Measurements from ENCODE around the gene PRKCI. TPM values are rescaled to one million over a fixed set of nuclear protein-coding genes. Genes with fewer than 3 reads are reported as not detected.

Gene PRKCI
- total RNA-seq, 4 donors from 2014 or later = 35.7 to 90.9 (median 39.8) TPM

DNA sequence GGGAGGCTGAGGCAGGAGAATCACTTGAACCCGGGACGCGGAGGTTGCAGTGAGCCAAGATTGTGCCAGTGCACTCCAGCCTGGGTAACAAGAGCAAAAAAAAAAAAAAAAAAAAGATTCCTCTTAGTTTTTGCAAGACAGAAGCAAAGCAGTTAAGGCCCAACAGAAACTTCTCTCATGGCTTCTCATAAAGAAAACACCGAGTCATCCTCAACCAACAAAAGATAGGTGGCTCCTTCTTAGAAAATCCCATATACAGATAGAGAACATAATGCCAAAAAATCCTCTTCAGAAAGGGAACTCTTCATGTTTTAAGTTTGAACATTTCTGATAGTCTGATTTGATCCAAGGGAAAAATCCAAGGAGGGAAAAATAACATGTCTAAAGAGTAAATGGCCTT lies 122.7 kb downstream of the PRKCI start:
- no peak overlapping the region for H3K4me3 ChIP-seq
- no peak overlapping the region for H3K27ac ChIP-seq (replicated peaks in 1 of 4)
- no peaks in the 10 kb centered on the region for H3K27me3 ChIP-seq
- no peak for DNase-seq (ENCODE audit: extremely low spot score)
- no peaks in the 10 kb centered on the region for H3K9me3 ChIP-seq
- intact Hi-C loops (cut with DNase I) = no loop called here
- no peaks in the 10 kb centered on the region for H3K4me1 ChIP-seq
- 94% methylated on average over 4 of the region's 4 CpGs for WGBS
- TF ChIP-seq POLR2A (IDR thresholded peaks at IDR 0.05; ENCODE audit: low read depth) = no peak
- no peak for TF ChIP-seq EP300 (IDR thresholded peaks at IDR 0.05)
- TF ChIP-seq, protein P1, sequence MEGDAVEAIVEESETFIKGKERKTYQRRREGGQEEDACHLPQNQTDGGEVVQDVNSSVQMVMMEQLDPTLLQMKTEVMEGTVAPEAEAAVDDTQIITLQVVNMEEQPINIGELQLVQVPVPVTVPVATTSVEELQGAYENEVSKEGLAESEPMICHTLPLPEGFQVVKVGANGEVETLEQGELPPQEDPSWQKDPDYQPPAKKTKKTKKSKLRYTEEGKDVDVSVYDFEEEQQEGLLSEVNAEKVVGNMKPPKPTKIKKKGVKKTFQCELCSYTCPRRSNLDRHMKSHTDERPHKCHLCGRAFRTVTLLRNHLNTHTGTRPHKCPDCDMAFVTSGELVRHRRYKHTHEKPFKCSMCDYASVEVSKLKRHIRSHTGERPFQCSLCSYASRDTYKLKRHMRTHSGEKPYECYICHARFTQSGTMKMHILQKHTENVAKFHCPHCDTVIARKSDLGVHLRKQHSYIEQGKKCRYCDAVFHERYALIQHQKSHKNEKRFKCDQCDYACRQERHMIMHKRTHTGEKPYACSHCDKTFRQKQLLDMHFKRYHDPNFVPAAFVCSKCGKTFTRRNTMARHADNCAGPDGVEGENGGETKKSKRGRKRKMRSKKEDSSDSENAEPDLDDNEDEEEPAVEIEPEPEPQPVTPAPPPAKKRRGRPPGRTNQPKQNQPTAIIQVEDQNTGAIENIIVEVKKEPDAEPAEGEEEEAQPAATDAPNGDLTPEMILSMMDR (IDR thresholded peaks at IDR 0.05) = no peak
- no peak for TF ChIP-seq POLR2AphosphoS5 (IDR thresholded peaks at IDR 0.05)
- no peaks in the 10 kb centered on the region for H3K36me3 ChIP-seq

DNA sequence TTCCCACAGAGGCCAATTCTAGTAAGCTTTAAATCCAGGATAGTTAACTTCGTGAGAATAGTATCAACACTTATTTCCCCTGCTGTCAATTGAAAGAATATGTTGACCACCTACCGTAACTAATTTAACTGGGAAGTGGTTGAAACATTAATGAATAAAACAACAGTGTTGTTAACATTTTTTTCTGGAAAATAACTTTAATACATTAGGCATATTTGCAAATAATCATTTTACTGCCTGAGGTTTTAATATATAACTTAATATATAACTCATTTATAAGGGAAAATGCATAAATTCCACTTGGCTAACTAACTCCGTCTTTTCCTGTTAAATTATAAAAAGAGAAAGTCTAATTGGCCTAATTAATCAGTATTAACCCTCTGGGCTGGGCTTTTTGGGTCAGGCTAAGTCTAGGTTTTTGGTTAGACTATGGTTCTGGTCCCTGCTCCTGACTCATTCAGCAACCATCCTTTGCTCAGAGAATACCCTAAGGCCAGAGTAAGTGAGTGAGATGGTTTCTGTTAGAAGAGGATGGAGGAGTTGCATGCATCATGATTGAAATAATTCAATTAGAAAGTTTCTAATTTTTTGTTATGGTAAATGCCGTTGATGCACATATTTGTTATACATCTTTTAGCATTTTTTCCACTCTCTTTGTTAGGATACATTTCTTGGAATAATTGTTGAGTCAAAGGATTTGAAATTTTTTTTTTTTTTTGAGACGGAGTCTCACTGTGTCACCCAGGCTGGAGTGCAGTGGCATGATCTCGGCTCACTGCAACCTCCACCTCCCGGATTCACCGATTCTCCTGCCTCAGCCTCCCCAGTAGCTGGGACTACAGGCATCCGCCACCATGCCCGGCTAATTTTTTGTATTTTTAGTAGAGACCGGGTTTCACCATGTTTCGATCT lies 124.5 kb downstream of the PRKCI start:
- no peaks in the 10 kb centered on the region for H3K27me3 ChIP-seq
- H3K27ac ChIP-seq (replicated peaks in 1 of 4) = no peak overlapping the region
- no peaks in the 10 kb centered on the region for H3K9me3 ChIP-seq
- no peaks in the 10 kb centered on the region for H3K4me1 ChIP-seq
- H3K36me3 ChIP-seq = no peaks in the 10 kb centered on the region
- H3K4me3 ChIP-seq = no peak overlapping the region
- DNase-seq (ENCODE audit: extremely low spot score) = no peak
- intact Hi-C loops (cut with DNase I) = no loop called here
- TF ChIP-seq POLR2AphosphoS5 (IDR thresholded peaks at IDR 0.05) (no peak), POLR2A (IDR thresholded peaks at IDR 0.05; ENCODE audit: low read depth) (no peak), EP300 (IDR thresholded peaks at IDR 0.05) (no peak)
- TF ChIP-seq, protein P1 (IDR thresholded peaks at IDR 0.05) = no peak
- 93% methylated on average over 12 of the region's 12 CpGs for WGBS

DNA sequence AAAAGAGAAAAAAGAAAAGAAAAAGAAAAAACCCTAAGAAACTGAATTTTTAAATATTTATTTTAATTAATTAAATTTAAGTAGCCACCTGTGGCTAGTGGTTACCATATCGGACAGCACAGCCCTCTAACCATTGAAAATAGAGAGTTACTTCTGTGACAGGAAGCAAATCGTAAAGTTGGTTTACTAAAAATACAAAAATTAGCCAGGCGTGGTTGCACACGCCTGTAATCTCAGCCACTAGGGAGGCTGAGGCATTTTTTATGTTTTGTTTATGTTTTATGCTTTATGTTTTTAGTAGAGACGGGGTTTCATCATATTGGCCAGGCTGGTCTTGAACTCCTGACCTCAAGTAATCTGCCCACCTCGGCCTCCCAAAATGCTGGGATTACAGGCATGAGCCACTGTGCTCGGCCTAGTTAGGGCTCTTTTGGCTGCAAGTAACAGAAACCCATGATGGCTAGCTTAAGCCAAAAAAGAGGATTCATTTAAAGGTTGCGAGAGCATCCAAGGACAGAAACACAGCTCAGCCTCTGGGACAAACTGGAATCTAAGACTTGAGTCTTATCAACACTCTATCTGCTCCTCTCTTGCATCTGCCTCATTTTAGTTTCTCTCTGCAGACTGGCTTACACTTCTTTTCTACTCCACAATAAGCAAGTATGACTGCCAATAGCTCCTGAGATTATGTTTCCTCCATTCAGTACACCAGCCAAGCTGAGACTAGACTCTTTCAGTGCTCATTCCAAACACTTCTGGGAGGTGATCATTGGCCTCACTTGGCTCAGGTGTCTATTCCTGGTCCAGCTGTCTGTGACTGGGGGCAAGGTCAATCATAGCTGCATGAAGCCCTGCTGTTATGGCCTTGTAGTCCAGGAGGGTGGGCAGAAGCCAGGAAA lies 128.5 kb downstream of the PRKCI start:
- H3K4me3 ChIP-seq = no peak overlapping the region
- no peaks in the 10 kb centered on the region for H3K27me3 ChIP-seq
- no peak for TF ChIP-seq POLR2AphosphoS5 (IDR thresholded peaks at IDR 0.05)
- TF ChIP-seq EP300 (IDR thresholded peaks at IDR 0.05) = no peak
- no peak for TF ChIP-seq POLR2A (IDR thresholded peaks at IDR 0.05; ENCODE audit: low read depth)
- TF ChIP-seq, protein P1 (IDR thresholded peaks at IDR 0.05) = no peak
- DNase-seq (ENCODE audit: extremely low spot score) = no peak
- H3K4me1 ChIP-seq = peaks cover 5 to 11% (median 7%) of the 10 kb centered on the region in 4 donors
- H3K36me3 ChIP-seq = no peaks in the 10 kb centered on the region
- no peaks in the 10 kb centered on the region for H3K9me3 ChIP-seq
- intact Hi-C loops (cut with DNase I) = no loop called here
- no peak overlapping the region for H3K27ac ChIP-seq (replicated peaks in 1 of 4)
- 82% methylated on average over 8 of the region's 8 CpGs for WGBS

DNA sequence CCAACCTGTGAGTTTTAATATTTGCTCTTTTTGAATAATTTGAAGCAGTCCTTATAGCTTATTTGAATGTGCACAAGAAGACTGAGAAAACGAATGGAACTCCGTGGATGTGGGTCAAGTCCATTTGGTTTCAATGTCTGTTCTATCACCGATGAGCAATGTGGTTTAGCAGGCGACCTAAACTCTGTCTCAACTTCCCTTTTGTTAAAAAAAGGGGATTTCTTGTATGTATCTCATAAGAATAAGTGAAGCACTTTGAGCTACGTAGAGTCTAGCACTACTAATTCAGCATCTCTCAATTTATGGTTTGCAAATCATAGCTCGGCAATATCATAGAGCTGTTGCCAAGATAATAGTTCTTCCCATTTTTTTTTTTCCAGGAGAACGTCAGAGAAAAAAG lies 130.7 kb downstream of the PRKCI start:
- no peak overlapping the region for H3K4me3 ChIP-seq
- H3K27ac ChIP-seq (replicated peaks in 1 of 4) = no peak overlapping the region
- peaks cover 13 to 14% (median 13%) of the 10 kb centered on the region in 4 donors for H3K4me1 ChIP-seq
- TF ChIP-seq, protein P1 (IDR thresholded peaks at IDR 0.05) = no peak
- TF ChIP-seq POLR2AphosphoS5 (IDR thresholded peaks at IDR 0.05) (no peak), EP300 (IDR thresholded peaks at IDR 0.05) (no peak), POLR2A (IDR thresholded peaks at IDR 0.05; ENCODE audit: low read depth) (no peak)
- no peak for DNase-seq (ENCODE audit: extremely low spot score)
- no peaks in the 10 kb centered on the region for H3K9me3 ChIP-seq
- intact Hi-C loops (cut with DNase I) = no loop called here
- WGBS = 62% methylated on average over 7 of the region's 7 CpGs
- no peaks in the 10 kb centered on the region for H3K36me3 ChIP-seq
- H3K27me3 ChIP-seq = no peaks in the 10 kb centered on the region

Data from esophagus muscularis mucosa (tissue), 4 donors.